ENCODE measurements around the gene NEUROD2.

DNA sequence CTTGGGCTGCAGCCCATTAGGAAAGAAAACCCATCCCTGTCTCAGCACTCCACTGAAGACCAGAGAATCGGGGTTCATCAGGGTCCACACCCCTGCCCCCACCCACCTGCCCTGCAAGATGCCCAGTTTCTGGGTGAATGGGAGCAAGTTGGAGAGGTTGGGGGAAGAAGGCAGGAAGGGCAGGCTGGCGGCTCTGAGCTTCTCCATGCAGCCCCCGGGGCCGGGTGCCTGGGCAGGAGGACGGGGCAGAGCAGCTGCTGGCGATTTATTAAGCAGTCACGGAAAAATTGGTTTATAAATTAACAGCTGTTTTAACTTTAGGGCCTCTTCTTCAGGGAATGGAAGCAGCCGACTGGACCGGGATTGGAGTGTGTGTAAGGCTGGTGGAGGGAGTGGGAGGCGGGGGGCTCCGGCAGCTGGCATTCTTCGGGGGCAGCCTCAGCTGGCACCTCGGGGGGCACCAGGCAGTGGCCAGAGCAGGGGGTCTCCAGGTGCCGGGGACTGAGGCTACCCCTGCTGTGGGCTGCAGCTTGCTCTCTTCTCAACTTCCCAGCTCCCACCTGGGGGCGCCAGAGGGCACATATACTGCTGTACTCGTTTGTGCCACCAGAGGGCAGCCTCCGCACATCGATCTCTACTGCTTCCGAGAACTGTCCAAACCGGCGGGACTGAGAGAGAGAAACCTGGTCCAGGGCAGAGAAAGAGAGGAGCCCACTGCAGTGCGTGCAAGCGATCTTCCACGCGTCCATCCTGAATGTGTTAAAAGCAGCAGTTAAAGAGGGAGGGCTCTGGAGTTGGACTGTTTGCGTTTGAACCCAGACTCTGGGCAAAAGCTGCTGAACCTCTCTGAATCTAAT is 14.0 kb upstream of the NEUROD2 start:
- TF ChIP-seq, protein P1, sequence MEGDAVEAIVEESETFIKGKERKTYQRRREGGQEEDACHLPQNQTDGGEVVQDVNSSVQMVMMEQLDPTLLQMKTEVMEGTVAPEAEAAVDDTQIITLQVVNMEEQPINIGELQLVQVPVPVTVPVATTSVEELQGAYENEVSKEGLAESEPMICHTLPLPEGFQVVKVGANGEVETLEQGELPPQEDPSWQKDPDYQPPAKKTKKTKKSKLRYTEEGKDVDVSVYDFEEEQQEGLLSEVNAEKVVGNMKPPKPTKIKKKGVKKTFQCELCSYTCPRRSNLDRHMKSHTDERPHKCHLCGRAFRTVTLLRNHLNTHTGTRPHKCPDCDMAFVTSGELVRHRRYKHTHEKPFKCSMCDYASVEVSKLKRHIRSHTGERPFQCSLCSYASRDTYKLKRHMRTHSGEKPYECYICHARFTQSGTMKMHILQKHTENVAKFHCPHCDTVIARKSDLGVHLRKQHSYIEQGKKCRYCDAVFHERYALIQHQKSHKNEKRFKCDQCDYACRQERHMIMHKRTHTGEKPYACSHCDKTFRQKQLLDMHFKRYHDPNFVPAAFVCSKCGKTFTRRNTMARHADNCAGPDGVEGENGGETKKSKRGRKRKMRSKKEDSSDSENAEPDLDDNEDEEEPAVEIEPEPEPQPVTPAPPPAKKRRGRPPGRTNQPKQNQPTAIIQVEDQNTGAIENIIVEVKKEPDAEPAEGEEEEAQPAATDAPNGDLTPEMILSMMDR (IDR thresholded peaks at IDR 0.05), result peak in 5 of 7 experiments; percentile 91 to 100 (median 99)
- TF ChIP-seq EP300 (IDR thresholded peaks at IDR 0.05), result no peak
- no peak for TF ChIP-seq POLR2A (IDR thresholded peaks at IDR 0.05)
- peak in 2 of 3 donors; percentile 54 to 84 for TF ChIP-seq POLR2AphosphoS5 (IDR thresholded peaks at IDR 0.05)
